ENCODE results near the gene MYO7A. TPM values are rescaled to one million over a fixed set of nuclear protein-coding genes. Genes with fewer than 3 reads are reported as not detected.
"Not testable (repeated sequence)": the region's sequence is repeated elsewhere in the genome, so short reads cannot be mapped to it uniquely, and the experiment has no call there.

Gene MYO7A
- total and polyA plus RNA-seq, 2 experiments from 2014 or later: 1.8 to 5.4 TPM

- not testable (repeated sequence) for H3K4me2 ChIP-seq; H3K36me3 ChIP-seq (ENCODE audit: insufficient read depth); H4K20me1 ChIP-seq (replicated peaks; ENCODE audit: insufficient read depth); DNase-seq (ENCODE audit: low spot score); H3K9me2 ChIP-seq (ENCODE audit: insufficient read depth); H3K27ac Mint-ChIP-seq; H3F3A ChIP-seq (replicated peaks; ENCODE audit: low read depth); H2AFZ ChIP-seq; H3K79me2 ChIP-seq (replicated peaks; ENCODE audit: insufficient read depth); H3K4me1 Mint-ChIP-seq; H3K27me3 ChIP-seq (ENCODE audit: insufficient read depth); ATAC-seq; H3K27me3 Mint-ChIP-seq (ENCODE audit: insufficient read depth, low read depth, poor library complexity); H3K27ac ChIP-seq (ENCODE audit: low read depth); H3K4me3 Mint-ChIP-seq; H3K4me1 ChIP-seq (ENCODE audit: insufficient read depth); H3K4me3 ChIP-seq
- peaks cover 22% of the 10 kb centered on the region for H3K9me3 Mint-ChIP-seq
- peaks cover 15% of the 10 kb centered on the region for H3K36me3 Mint-ChIP-seq (ENCODE audit: low read depth)
These were observed 30.9 kb upstream of the MYO7A start for GRCh38 chr11:77097180-77097579.

- H3K27ac Mint-ChIP-seq: no peak overlapping the region
- no peak overlapping the region for H3K4me2 ChIP-seq
- no peaks in the 10 kb centered on the region for H3K79me2 ChIP-seq (replicated peaks; ENCODE audit: insufficient read depth)
- TF ChIP-seq CTCF (conservative IDR thresholded peaks at IDR 0.05; ENCODE audit: low read depth in 2 of 2) (no peak), STAT1 (IDR thresholded peaks at IDR 0.05; ENCODE audit: unreplicated experiment) (no peak), ZNF462 (CRISPR knock-in tag; IDR thresholded peaks at IDR 0.05) (no peak), REST (IDR thresholded peaks at IDR 0.05; ENCODE audit: unreplicated experiment) (no peak), CREB1 (CRISPR knock-in tag; IDR thresholded peaks at IDR 0.05; ENCODE audit: low read depth) (no peak), JUNB (IDR thresholded peaks at IDR 0.05; ENCODE audit: unreplicated experiment) (no peak), EZH2phosphoT487 (IDR thresholded peaks at IDR 0.05; ENCODE audit: unreplicated experiment) (no peak), POLR2AphosphoS5 (IDR thresholded peaks at IDR 0.05; ENCODE audit: low read depth) (no peak), ZNF114 (CRISPR knock-in tag; IDR thresholded peaks at IDR 0.05) (no peak)
- no peaks in the 10 kb centered on the region for H3K27me3 ChIP-seq (ENCODE audit: insufficient read depth)
- H3K4me3 Mint-ChIP-seq: no peak overlapping the region
- no peaks in the 10 kb centered on the region; the same call in 2 of the 3 replicates for H3K4me1 Mint-ChIP-seq
- peaks cover 12% of the 10 kb centered on the region for H3K27me3 Mint-ChIP-seq (ENCODE audit: insufficient read depth, low read depth, poor library complexity)
- H3K9me3 Mint-ChIP-seq: peaks cover 22% of the 10 kb centered on the region
- no peaks in the 10 kb centered on the region for H3F3A ChIP-seq (replicated peaks; ENCODE audit: low read depth)
- H4K20me1 ChIP-seq (replicated peaks; ENCODE audit: insufficient read depth): no peaks in the 10 kb centered on the region
- ATAC-seq (no peak), DNase-seq (ENCODE audit: low spot score) (no peak)
- H3K9me2 ChIP-seq (ENCODE audit: insufficient read depth): 0 out of 2 replicates have a peak, but pooled peaks cover 5% of the 10 kb centered on the region
- H3K36me3 ChIP-seq (ENCODE audit: insufficient read depth): no peaks in the 10 kb centered on the region
- no peaks in the 10 kb centered on the region for H3K4me1 ChIP-seq (ENCODE audit: insufficient read depth)
- H2AFZ ChIP-seq: no peak overlapping the region
- H3K36me3 Mint-ChIP-seq (ENCODE audit: low read depth): peaks cover 15% of the 10 kb centered on the region
- no peak overlapping the region for H3K4me3 ChIP-seq
- H3K27ac ChIP-seq (ENCODE audit: low read depth): no peak overlapping the region
These were observed 27.6 kb upstream of the MYO7A start for GRCh38 chr11:77100166-77101042.
